ENCODE measurements around the gene WDR20. TPM values are rescaled to one million over a fixed set of nuclear protein-coding genes. Genes with fewer than 3 reads are reported as not detected.

WDR20 gene
- total and polyA plus RNA-seq, 2 of the 8 experiments (the other 6 are each of a cell fraction or from before 2014, with no cell fraction given): 11.2 to 26.7 TPM

DNA sequence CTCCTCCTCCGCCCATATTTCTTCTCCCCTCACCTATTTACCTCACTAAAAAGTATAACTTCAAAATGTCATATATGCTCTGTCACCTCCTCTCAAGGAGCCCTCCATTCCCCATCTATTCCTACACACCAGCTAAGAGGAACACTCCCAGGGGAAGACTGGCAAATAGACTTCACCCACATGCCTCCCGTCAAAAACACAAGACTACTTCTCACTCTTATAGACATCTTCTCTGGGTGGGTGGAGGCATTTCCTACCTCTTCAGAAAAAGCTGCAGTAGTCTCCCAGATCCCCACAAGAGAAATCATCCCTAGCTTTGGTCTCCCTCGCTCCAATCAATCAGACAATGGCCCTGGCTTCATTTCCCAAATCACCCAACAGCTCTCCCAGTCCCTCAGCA, 99.1 kb downstream of the WDR20 start:
- 82% methylated on average over 3 of the region's 3 CpGs; no CpG with 5 or more reads in 1 of the 2 experiments for WGBS, 2 experiments (ENCODE audit: extremely low coverage in 1 of 2, insufficient coverage in 1 of 2, insufficient read length in 1 of 2, insufficient replicate concordance in 2 of 2, low coverage in 1 of 2, low lambda C conversion rate in 2 of 2, missing lambda C conversion rate in 1 of 2)
- TF ChIP-seq CHD1 (IDR thresholded peaks at IDR 0.05; ENCODE audit: low read depth, low read length): no peak
- no peak for TF ChIP-seq NRF1 (IDR thresholded peaks at IDR 0.05; ENCODE audit: low read depth, low read length)
- no peak for TF ChIP-seq TCF12 (IDR thresholded peaks at IDR 0.05; ENCODE audit: low read depth, low read length)
- TF ChIP-seq, protein P1, sequence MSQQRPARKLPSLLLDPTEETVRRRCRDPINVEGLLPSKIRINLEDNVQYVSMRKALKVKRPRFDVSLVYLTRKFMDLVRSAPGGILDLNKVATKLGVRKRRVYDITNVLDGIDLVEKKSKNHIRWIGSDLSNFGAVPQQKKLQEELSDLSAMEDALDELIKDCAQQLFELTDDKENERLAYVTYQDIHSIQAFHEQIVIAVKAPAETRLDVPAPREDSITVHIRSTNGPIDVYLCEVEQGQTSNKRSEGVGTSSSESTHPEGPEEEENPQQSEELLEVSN (IDR thresholded peaks at IDR 0.05): no peak
- TF ChIP-seq, protein P2, sequence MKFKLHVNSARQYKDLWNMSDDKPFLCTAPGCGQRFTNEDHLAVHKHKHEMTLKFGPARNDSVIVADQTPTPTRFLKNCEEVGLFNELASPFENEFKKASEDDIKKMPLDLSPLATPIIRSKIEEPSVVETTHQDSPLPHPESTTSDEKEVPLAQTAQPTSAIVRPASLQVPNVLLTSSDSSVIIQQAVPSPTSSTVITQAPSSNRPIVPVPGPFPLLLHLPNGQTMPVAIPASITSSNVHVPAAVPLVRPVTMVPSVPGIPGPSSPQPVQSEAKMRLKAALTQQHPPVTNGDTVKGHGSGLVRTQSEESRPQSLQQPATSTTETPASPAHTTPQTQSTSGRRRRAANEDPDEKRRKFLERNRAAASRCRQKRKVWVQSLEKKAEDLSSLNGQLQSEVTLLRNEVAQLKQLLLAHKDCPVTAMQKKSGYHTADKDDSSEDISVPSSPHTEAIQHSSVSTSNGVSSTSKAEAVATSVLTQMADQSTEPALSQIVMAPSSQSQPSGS (IDR thresholded peaks at IDR 0.05; ENCODE audit: low read length): no peak
- TF ChIP-seq SIRT6 (IDR thresholded peaks at IDR 0.05; ENCODE audit: low read length): no peak
- TF ChIP-seq KDM1A (IDR thresholded peaks at IDR 0.05; ENCODE audit: borderline replicate concordance, low read length): no peak
- TF ChIP-seq POU5F1 (IDR thresholded peaks at IDR 0.05; ENCODE audit: low read depth, low read length): no peak
- no peak for TF ChIP-seq POLR2A (IDR thresholded peaks at IDR 0.05; ENCODE audit: control extremely low read depth in 1 of 2, low read depth in 2 of 2, low read length in 2 of 2)
- no peak for TF ChIP-seq HDAC6 (IDR thresholded peaks at IDR 0.05; ENCODE audit: low read depth, low read length)
- no peak for TF ChIP-seq SRF (IDR thresholded peaks at IDR 0.05; ENCODE audit: low read depth, low read length)
- no peak for TF ChIP-seq EZH2 (IDR thresholded peaks at IDR 0.05; ENCODE audit: low read depth, low read length, severe bottlenecking)
- TF ChIP-seq GABPA (IDR thresholded peaks at IDR 0.05; ENCODE audit: borderline replicate concordance, insufficient read depth, low read length): no peak

More for the DNA sequence above, 99.1 kb downstream of the WDR20 start:
- Histone ChIP-seq H3K23ac (ENCODE audit: insufficient read length) (no peak overlapping the region), H3K23me2 (ENCODE audit: low read depth, low read length) (0 out of 2 replicates have a peak, but pooled peaks cover 2% of the 10 kb centered on the region), H3K9ac (replicated peaks in 1 of 4; ENCODE audit: extremely low read depth in 1 of 4, low read depth in 3 of 4, low read length in 3 of 4) (no peak overlapping the region), H3K79me2 (ENCODE audit: control insufficient read depth in 1 of 2, insufficient read depth in 2 of 2, low read length in 2 of 2) (no peaks in the 10 kb centered on the region), H3K4me2 (ENCODE audit: insufficient read depth in 1 of 2, low read depth in 2 of 2, low read length in 2 of 2) (no peak overlapping the region), H2AK5ac (ENCODE audit: low read depth, low read length) (no peak overlapping the region), H3K56ac (replicated peaks; ENCODE audit: insufficient read length, low read depth, low read length) (no peak overlapping the region), H4K91ac (replicated peaks; ENCODE audit: insufficient read length, low read length) (no peak overlapping the region), H2AFZ (ENCODE audit: low read length) (no peak overlapping the region), H3K18ac (ENCODE audit: extremely low read depth, low read length) (no peak overlapping the region), H2BK5ac (ENCODE audit: low read depth, low read length) (no peak overlapping the region), H3K4me1 (replicated peaks in 1 of 4; ENCODE audit: control insufficient read depth in 3 of 4, insufficient read depth in 4 of 4, low read length in 3 of 4) (peaks cover 0 to 6% (median 2%) of the 10 kb centered on the region in 4 experiments; a peak in 4 of 7 replicates), H3K4me3 (ENCODE audit: extremely low read depth in 1 of 4, insufficient read depth in 2 of 4, low read depth in 3 of 4, low read length in 4 of 4) (no peak overlapping the region), H3K4ac (replicated peaks; ENCODE audit: insufficient read length, low read depth, low read length) (no peak overlapping the region), H4K5ac (ENCODE audit: insufficient read length, low read depth, low read length) (no peak overlapping the region), H3K79me1 (ENCODE audit: low read depth, low read length) (no peaks in the 10 kb centered on the region), H2BK20ac (ENCODE audit: low read length) (no peak overlapping the region), H3K36me3 (ENCODE audit: control insufficient read depth in 2 of 4, insufficient read depth in 4 of 4, low read length in 3 of 4) (no peaks in the 10 kb centered on the region), H3K9me3 (ENCODE audit: insufficient read depth in 2 of 2, low read depth in 1 of 2, low read length in 1 of 2) (peaks cover 3 to 4% of the 10 kb centered on the region in 2 experiments; a peak in 1 of 4 replicates), H2BK15ac (ENCODE audit: low read length) (no peak overlapping the region), H3K14ac (ENCODE audit: insufficient read length) (no peak overlapping the region), H4K20me1 (replicated peaks in 1 of 2; ENCODE audit: control insufficient read depth in 1 of 2, insufficient read depth in 2 of 2, low read length in 2 of 2) (no peaks in the 10 kb centered on the region), H4K8ac (ENCODE audit: extremely low read depth, insufficient read depth, low read length) (no peak overlapping the region), H3K27ac (ENCODE audit: low read depth, low read length) (no peak overlapping the region), H3K27me3 (replicated peaks in 1 of 4; ENCODE audit: control insufficient read depth in 3 of 4, extremely low read depth in 1 of 4, insufficient read depth in 3 of 4, low read length in 3 of 4) (no peaks in the 10 kb centered on the region), H2BK120ac (replicated peaks; ENCODE audit: low read depth, low read length) (no peak overlapping the region), H2BK12ac (ENCODE audit: low read depth, low read length) (no peak overlapping the region)
- no peak for DNase-seq (ENCODE audit: low read depth in 1 of 2, low spot score in 2 of 2)
- no peak for FAIRE-seq
- ChIA-PET POLR2A (ENCODE audit: partially characterized antibody) (no interaction called here), CTCF (ENCODE audit: partially characterized antibody) (interaction anchor here (1.6 to 1.7 kb wide), 3 partner anchors 24 to 83 kb away, joined by 5 to 6 read pairs (median 5); no protein-coding TSS in a partner anchor)
